CD4-positive, alpha-beta T cell treated with Interleukin-12 subunit alpha and Interleukin-12 subunit beta, for 1 hour (primary cell): ENCODE measurements around the gene EIF2D.
"Not testable (repeated sequence)": the region's sequence is repeated elsewhere in the genome, so short reads cannot be mapped to it uniquely, and the experiment has no call there.

Source experiments
- DNase-seq: peaks from one replicate; pipeline ENCODE4 v3.0.0-alpha.2; 2020

Gene EIF2D

DNA sequence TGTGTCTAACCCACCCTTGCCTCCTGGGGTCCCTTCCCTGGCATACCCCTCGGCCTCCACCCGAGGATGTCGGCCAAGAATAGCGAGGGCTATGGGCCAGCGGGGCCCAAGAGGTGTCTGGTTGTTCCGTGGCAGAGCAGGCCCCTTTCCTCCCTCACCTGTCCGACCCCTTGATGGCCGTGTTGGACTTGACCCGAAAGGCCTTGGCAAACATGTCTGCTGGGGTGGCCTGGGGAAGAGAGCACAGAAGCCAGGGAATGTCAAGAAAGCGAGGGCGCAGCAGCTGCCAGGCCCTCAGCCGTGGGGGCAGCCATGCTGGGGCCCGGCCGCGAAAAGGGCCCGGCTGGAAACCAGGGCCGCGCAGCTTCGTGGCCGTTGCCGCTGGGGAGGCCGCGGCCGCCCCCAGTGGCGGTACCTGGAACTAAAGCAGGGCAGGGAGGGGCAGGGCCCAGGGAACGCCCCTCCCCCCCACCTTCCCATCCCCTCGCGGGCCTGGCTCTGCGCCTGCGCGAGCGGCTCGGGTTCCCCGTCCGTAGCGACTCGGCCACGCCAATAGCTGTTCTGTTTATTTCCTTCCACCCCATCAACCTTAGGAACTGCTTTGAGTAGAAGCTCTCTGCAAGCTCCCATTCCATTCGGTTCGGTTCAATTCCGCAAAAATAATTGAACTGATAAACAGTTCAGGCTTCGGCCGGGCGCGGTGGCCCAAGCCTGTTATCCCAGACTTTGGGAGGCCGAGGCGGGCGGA, at the start of gene EIF2D:
Gene EIF2D, minus strand, starts transcription at position 337 of the 748 bp plus-strand sequence. Its CDS starts 123 bp downstream, at position 214.
- peak; percentile 96 for DNase-seq

- DNase-seq: no peak
Measured at GRCh38 chr1:206661161-206661820, 49.0 kb upstream of the EIF2D start.

GRCh38 chr1:206660136-206660535, 47.9 kb upstream of the EIF2D start:
- DNase-seq: no peak

DNA sequence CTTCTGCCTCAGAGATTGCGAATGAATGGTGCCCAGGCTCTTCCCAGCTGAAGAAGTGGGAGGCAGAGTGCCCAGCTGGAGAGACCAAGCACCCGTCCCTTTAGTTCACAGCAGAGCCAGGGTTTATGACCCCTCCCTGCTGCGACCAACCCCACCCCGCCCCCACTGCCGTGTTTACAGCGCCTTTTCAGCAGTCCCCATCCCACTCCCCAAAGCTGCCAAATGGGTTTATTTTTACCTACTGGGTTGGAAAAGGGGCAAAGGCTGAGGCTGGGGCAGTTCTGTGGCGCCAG, 46.7 kb upstream of the EIF2D start:
- no peak for DNase-seq

- peak; percentile 60 for DNase-seq
Measured at GRCh38 chr1:206658264-206658980, 46.2 kb upstream of the EIF2D start.

DNA sequence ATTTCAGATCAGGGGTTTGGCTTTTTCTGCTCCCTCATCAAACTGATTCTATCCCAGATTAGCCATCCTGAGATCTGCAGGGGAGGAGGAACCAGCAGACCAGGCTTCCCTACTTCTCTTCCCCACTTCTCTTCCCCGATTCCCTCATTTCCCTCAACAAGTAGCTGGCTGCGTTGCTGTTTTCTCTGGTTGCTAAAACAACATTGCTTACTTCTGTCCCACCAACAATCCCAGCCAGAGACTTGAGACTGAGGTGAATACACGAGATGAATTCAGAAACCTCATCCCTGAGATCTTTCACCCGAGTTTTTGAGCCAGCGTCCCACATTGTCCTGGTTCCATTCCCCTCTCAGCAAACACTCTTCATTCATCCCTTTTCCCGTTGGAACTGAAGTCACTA, 45.5 kb upstream of the EIF2D start:
- DNase-seq: no peak

DNA sequence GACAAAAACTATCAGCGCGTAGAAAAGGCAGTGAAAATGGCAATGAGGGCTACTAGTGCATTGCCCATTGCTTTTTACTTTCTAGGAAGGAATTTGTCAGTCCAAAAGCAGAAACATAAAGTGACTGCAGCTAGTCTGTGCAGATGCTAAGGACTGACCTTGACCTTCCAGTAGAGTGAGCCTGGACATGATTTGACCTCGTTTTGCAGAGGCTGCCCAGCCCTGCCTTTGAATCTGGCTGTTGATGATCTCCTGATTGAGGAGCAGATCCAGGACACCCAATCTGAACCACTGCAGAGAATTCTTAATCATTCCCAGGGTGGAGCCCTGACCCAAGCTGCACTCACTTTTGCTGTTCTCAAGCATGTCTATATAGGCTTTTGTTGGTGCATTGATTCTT, 44.7 kb upstream of the EIF2D start:
- no peak for DNase-seq

- no peak for DNase-seq
Measured at GRCh38 chr1:206655471-206655882, 43.2 kb upstream of the EIF2D start.

DNA sequence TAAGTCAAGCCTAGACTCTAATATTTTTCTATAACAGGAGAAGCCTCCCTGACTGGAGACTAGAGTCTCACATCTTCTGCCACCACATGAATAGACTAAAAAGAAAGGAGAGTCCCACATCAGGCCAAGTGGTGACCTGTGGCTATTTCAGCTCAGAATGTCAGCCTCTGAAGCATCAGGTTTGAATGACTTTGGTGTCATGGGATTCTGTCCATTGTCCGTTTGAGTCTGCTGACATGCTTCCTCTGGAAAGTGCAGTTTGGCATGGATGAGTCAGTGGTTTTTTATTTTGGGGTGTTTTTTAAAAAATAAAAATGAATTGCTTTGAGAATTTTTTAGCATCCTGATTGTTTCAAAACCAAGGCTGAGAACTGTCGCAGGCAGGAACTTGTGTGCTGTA, 42.6 kb upstream of the EIF2D start:
- no peak for DNase-seq

DNA sequence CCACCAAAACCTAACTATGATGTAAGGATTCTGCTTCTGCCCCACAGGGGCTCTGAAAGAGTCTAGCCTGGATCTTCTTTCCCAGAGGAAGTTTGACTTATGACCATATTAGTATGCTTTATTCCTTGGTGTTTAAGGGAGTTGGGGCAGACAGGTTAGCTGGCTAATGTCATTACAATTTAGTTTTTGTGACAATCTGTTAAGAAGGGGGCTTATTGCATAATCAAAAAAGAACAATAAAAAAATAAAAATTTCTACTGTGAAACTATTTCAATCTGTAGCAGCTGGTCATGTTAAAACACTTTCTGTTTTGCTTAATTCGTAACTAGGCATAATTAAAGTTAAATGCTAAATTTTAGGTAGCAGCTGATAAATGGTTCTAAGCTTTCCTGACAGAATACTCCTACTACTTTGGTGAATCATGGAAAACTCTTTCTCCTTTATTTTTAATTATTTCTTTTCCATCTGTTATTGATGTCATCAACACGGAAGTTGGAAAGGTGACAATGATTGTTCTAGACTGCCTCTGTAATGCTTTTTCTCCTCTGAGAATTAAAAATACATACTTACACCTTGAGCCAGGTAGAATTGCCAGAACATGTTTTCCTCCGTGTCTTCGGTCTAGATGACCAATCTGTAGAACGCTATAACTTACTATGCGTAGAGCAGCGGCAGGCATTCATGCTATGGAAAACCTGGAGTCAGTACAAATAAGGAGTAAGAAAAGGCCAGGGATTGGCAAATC, 41.6 kb upstream of the EIF2D start:
- DNase-seq: no peak

DNA sequence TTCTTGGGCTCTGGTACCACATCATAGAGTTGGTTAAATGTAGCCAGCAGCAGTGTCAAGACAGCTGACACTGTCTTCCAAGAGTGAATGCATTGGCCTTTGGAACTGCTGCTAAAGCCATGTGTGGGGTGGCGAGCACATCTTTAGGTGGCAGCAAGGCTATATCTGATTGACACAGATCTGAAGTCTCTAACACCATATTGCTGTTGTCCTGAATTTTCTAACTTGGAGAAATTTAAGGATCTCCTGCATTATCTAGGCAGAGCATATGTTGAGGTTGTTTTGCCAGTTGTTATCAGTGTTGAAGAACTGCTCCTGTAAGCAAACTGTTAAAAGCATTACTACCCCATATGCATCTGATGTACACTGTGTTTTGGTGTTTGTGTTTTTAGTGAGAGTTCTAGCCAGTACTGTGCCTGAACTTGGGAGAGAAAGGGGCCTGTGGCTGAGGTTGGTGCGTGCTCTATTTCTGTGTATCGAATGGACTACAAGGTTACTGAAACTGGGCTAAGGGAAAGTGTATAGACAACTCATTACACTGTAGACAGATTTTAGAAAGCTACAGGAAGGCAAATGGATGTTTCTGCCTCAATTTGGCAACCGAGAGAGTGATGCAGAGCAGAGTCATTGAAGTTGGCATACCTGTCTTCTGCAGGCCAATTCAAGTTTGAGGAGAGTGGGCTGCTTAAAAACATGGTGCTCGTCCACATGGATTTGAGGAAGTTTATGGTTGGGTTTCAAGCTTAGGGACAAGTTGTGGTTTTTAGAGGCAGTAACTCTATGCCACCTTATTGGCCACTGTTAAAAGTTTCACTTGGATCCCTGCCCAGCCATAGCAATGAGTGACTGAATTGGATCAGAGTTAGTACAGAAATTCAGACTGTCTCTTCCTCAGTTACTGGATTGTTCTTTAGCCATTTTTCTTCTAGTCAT, 40.0 kb upstream of the EIF2D start:
- DNase-seq: no peak

DNA sequence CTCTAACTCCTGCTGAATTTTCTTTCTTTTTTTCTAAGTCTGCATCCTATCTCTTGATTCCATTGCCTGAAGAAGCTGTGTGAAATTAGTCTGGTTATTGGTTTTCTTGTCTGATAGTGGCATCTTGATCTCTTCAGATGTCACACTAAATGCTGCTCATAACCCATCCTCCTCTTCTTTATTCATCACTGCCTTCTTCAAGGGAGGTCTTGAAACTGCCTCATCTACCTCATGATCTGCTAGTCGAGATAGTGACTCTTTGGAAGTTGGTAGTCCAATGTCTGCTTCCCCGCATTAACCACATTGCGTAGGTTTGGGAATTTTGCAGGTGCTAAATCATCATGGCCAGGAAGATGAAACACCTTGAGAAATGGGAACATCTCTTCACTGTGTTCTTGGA, 38.7 kb upstream of the EIF2D start:
- no peak for DNase-seq

GRCh38 chr1:206649261-206649921, 37.1 kb upstream of the EIF2D start:
- DNase-seq: no peak

DNA sequence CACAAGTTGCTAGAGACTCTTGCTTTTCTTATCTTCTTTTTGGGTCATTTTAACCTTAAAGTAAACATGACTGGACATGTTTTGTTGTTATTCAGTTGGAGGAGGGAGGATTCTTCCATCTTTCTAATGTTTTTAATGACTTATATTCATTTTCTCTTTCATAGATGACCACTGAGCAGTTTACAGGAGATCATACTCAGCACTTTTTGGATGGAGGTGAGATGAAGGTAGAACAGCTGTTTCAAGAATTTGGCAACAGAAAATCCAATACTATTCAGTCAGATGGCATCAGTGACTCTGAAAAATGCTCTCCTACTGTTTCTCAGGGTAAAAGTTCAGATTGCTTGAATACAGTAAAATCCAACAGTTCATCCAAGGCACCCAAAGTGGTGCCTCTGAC, 35.0 kb upstream of the EIF2D start:
- no peak for DNase-seq

- no peak for DNase-seq
Measured at GRCh38 chr1:206646504-206646903, 34.2 kb upstream of the EIF2D start.

DNA sequence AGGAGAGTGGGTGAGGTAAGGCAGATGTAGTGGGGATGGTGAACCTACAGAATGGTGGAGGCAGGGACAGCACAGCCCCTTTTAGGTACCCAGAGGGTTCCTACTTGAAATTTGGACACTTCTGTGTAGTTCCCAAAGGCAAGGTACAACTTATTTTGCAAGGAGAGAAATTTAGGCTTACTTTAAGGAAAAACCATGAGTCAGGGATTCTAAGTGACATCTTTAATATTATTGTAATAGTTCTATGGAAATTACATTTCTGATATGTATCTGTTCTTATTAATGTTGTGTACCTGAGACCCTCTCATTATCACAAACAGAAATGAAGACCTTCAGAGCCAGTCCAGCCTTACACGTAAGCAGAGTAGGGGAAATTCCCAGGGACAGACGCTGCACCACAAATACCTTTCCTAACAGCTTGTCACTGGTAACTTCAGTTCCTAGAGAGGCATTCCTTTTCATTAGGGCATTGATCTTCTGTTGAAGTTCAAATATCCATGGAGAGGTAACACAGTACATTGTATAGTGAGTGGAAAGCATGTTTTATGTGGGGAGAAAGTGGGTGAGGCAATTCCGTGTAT, 30.9 kb upstream of the EIF2D start:
- no peak for DNase-seq

DNA sequence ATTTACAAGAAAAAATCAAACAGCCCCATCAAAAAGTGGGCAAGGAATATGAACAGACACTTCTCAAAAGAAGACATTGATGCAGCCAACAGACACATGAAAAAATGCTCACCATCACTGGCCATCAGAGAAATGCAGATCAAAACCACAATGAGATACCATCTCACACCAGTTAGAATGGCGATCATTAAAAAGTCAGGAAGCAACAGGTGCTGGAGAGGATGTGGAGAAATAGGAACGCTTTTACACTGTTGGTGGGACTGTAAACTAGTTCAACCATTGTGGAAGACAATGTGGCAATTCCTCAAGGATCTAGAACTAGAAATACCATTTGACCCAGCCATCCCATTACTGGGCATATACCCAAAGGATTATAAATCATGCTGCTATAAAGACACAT, 29.8 kb upstream of the EIF2D start:
- not testable (repeated sequence) for DNase-seq

DNA sequence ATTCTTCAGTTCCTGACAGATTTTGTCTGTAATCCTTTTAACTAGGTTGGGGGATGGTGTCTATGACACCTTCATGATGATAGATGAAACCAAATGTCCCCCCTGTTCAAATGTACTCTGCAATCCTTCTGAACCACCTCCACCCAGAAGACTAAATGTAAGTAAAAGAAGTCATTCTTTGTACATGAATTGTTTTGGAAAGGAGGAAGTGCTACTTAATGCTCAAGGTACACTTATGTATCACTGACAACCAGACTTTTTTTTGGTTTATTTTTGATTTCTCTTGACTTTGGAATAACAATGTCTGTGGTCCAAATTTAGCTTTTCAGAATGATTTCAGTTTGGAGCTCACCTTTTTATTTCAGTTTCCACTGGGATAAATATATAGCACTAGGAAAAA, 25.3 kb upstream of the EIF2D start:
- no peak for DNase-seq

- no peak for DNase-seq
Measured at GRCh38 chr1:206636671-206637070, 24.4 kb upstream of the EIF2D start.

- DNase-seq: no peak
Measured at GRCh38 chr1:206635978-206636345, 23.7 kb upstream of the EIF2D start.
